Upper lobe of right lung (tissue), 1 donor: ENCODE results near the gene SH3BP2. TPM values are rescaled to one million over a fixed set of nuclear protein-coding genes. Genes with fewer than 3 reads are reported as not detected.

Experiments
- ATAC-seq: fragments of 200-7000 bp; cut with Tn5 transposase; one replicate; pipeline ENCODE4 v1.9.1; 2020; ENCODE audit warnings: mild to moderate bottlenecking, moderate library complexity
- DNase-seq: peaks from one replicate; pipeline ENCODE4 v3.0.0-alpha.2; 2020
- H3K27ac ChIP-seq: fragments of 200-600 bp; one replicate; pipeline ENCODE4 v1.8.0; 2022
- H3K27me3 ChIP-seq: fragments of 200-600 bp; one replicate; pipeline ENCODE4 v1.8.0; 2022; ENCODE audit warnings: mild to moderate bottlenecking
- H3K36me3 ChIP-seq: fragments of 200-600 bp; one replicate; pipeline ENCODE4 v1.8.0; 2022
- H3K4me1 ChIP-seq: fragments of 200-600 bp; one replicate; pipeline ENCODE4 v1.8.0; 2022
- H3K4me3 ChIP-seq: fragments of 200-600 bp; one replicate; pipeline ENCODE4 v1.8.0; 2022; ENCODE audit warnings: mild to moderate bottlenecking
- H3K9me3 ChIP-seq: fragments of 200-600 bp; one replicate; pipeline ENCODE4 v1.8.0; 2022
- intact Hi-C: fragments of 100-400 bp; cut with DNase I; formaldehyde crosslinking; loops from one replicate; pipeline ENCODE4 v1.11.0; 2022
- total RNA-seq: library from RNA; stranded (reverse); fragmentation: NEBNext Ultra II Directional; extraction: Animal tissue kit (Norgen Biotek cat#: 25700); gene quantifications from one replicate; pipeline ENCODE4 v1.2.1, GENCODE V29; 2021
- TF ChIP-seq, protein P1 (sequence below): fragments of 200-600 bp; IDR thresholded peaks from one replicate; pipeline ENCODE4 v1.8.0; 2022; ENCODE audit warnings: antibody characterized with exemption
- donor health status: DM: no; HTN: yes; CAD: no; lungs with severe emphysema.

SH3BP2 gene
- total RNA-seq, 1 donor from 2014 or later: 99.0 TPM

GRCh38 chr4:2820216-2820982 is 27.5 kb downstream of the SH3BP2 start:
- no peaks in the 10 kb centered on the region for H3K27me3 ChIP-seq
- peaks cover 22% of the 10 kb centered on the region for H3K4me1 ChIP-seq
- no peak overlapping the region for H3K4me3 ChIP-seq
- H3K9me3 ChIP-seq: no peaks in the 10 kb centered on the region
- TF ChIP-seq, protein P1, sequence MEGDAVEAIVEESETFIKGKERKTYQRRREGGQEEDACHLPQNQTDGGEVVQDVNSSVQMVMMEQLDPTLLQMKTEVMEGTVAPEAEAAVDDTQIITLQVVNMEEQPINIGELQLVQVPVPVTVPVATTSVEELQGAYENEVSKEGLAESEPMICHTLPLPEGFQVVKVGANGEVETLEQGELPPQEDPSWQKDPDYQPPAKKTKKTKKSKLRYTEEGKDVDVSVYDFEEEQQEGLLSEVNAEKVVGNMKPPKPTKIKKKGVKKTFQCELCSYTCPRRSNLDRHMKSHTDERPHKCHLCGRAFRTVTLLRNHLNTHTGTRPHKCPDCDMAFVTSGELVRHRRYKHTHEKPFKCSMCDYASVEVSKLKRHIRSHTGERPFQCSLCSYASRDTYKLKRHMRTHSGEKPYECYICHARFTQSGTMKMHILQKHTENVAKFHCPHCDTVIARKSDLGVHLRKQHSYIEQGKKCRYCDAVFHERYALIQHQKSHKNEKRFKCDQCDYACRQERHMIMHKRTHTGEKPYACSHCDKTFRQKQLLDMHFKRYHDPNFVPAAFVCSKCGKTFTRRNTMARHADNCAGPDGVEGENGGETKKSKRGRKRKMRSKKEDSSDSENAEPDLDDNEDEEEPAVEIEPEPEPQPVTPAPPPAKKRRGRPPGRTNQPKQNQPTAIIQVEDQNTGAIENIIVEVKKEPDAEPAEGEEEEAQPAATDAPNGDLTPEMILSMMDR: no peak
- no peak overlapping the region for H3K27ac ChIP-seq
- peaks cover 46% of the 10 kb centered on the region for H3K36me3 ChIP-seq
- ATAC-seq (no peak), DNase-seq (no peak)
- intact Hi-C loops: no loop called here

- Histone ChIP-seq H3K27ac (no peak overlapping the region), H3K9me3 (no peaks in the 10 kb centered on the region), H3K4me3 (no peak overlapping the region), H3K36me3 (peaks cover 62% of the 10 kb centered on the region), H3K27me3 (no peaks in the 10 kb centered on the region), H3K4me1 (peaks cover 10% of the 10 kb centered on the region)
- TF ChIP-seq, protein P1: no peak
- intact Hi-C loops: no loop called here
- no peak for ATAC-seq
- peak; percentile 61 for DNase-seq
Observed at GRCh38 chr4:2822461-2823300, 29.8 kb downstream of the SH3BP2 start.

- peaks cover 8% of the 10 kb centered on the region for H3K4me1 ChIP-seq
- peak; percentile 40 for DNase-seq
- H3K4me3 ChIP-seq: no peak overlapping the region
- H3K36me3 ChIP-seq: peaks cover 68% of the 10 kb centered on the region
- no peaks in the 10 kb centered on the region for H3K9me3 ChIP-seq
- peak overlapping the region; percentile 24 for H3K27ac ChIP-seq
- TF ChIP-seq, protein P1: no peak
- H3K27me3 ChIP-seq: no peaks in the 10 kb centered on the region
- no peak for ATAC-seq
- intact Hi-C loops: no loop called here
Observed at GRCh38 chr4:2823301-2823670, 30.4 kb downstream of the SH3BP2 start.

- TF ChIP-seq, protein P1: no peak
- no peak overlapping the region for H3K4me3 ChIP-seq
- peaks cover 73% of the 10 kb centered on the region for H3K36me3 ChIP-seq
- peak; percentile 48 for DNase-seq
- H3K27me3 ChIP-seq: no peaks in the 10 kb centered on the region
- H3K9me3 ChIP-seq: no peaks in the 10 kb centered on the region
- ATAC-seq: peak; percentile 35
- intact Hi-C loops: no loop called here
- peak overlapping the region; percentile 24 for H3K27ac ChIP-seq
- peaks cover 5% of the 10 kb centered on the region for H3K4me1 ChIP-seq
Observed at GRCh38 chr4:2823671-2824328, 30.9 kb downstream of the SH3BP2 start.

DNA sequence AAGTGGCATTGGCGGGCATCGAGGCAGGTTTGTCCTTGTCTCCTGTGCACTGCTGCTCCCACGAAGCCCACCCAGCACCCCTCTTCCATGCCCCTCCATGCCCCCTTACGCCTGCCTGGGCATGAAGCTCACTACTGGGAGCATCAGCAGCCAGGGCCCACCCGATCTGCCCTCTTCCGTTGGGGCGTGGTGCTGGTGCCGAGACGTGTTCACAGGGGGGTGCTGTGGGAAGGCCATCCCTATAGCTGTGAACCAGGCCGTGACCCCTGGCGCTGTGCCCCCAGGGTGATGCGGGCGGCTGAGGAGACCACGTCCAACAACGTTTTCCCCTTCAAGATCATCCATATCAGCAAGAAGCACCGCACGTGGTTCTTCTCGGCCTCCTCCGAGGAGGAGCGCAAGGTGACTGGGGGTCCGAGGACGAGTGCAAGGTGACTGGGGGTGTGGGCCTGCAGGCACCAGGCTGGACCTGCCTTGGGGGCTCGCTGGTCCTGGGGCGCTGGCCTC is 31.5 kb downstream of the SH3BP2 start:
- Histone ChIP-seq H3K4me3 (no peak overlapping the region), H3K36me3 (peaks cover 74% of the 10 kb centered on the region), H3K27ac (no peak overlapping the region), H3K27me3 (no peaks in the 10 kb centered on the region), H3K4me1 (no peaks in the 10 kb centered on the region), H3K9me3 (no peaks in the 10 kb centered on the region)
- intact Hi-C loops: no loop called here
- TF ChIP-seq, protein P1: no peak
- ATAC-seq: no peak
- peak; percentile 57 for DNase-seq
